Endometrial microvascular endothelial cells (primary cell): ENCODE results near the gene ABCB9. TPM values are rescaled to one million over a fixed set of nuclear protein-coding genes. Genes with fewer than 3 reads are reported as not detected.
"Not testable (repeated sequence)": the region's sequence is repeated elsewhere in the genome, so short reads cannot be mapped to it uniquely, and the experiment has no call there.

ENCODE experiments used
- in situ Hi-C: cut with HindIII; loops from 2 replicates; pipeline ENCODE4 v1.10.0; 2017; ENCODE audit warnings: low sequenced_read_pairs, low pct_unique_long_range_greater_than_20kb; ENCODE audit errors: inconsistent ontology term
- total RNA-seq: library from RNA; depleted of rRNA; stranded (reverse); fragments of >200 nt; gene quantifications from one replicate; pipeline ENCODE4 v1.2.3, GENCODE V29; 2015; ENCODE audit errors: inconsistent ontology term

Gene ABCB9
- total RNA-seq, 1 donor from 2014 or later, result 8.0 TPM

GRCh38 chr12:122917507-122918121 lies 48.6 kb downstream of the ABCB9 start:
- in situ Hi-C loops, result no loop called here

GRCh38 chr12:122909442-122910288 lies 56.6 kb downstream of the ABCB9 start:
- in situ Hi-C loops, result no loop called here

- in situ Hi-C loops, result no loop called here
Measured at GRCh38 chr12:122908915-122909314, 57.3 kb downstream of the ABCB9 start.

GRCh38 chr12:122905258-122905657 lies 61.0 kb downstream of the ABCB9 start:
- in situ Hi-C loops, result not testable (repeated sequence)

- in situ Hi-C loops, result no loop called here
Measured at GRCh38 chr12:122903693-122904034, 62.6 kb downstream of the ABCB9 start.

GRCh38 chr12:122902854-122903692 lies 63.2 kb downstream of the ABCB9 start:
- in situ Hi-C loops, result no loop called here

- in situ Hi-C loops, result no loop called here
Measured at GRCh38 chr12:122899887-122900286, 66.4 kb downstream of the ABCB9 start.

GRCh38 chr12:122896662-122897061 lies 69.6 kb downstream of the ABCB9 start:
- in situ Hi-C loops, result no loop called here

GRCh38 chr12:122895704-122896636 lies 70.3 kb downstream of the ABCB9 start, which contains the start of gene VPS37B:
TSS of gene VPS37B (minus strand) at chr12:122896124. CDS start at chr12:122896062, 62 bp downstream.
- in situ Hi-C loops, result no loop called here

- in situ Hi-C loops, result no loop called here
Measured at GRCh38 chr12:122895320-122895703, 71.0 kb downstream of the ABCB9 start.

- in situ Hi-C loops, result no loop called here
Measured at GRCh38 chr12:122894193-122895121, 71.8 kb downstream of the ABCB9 start.

- in situ Hi-C loops, result no loop called here
Measured at GRCh38 chr12:122893208-122894153, 72.8 kb downstream of the ABCB9 start.

GRCh38 chr12:122892724-122893123 lies 73.5 kb downstream of the ABCB9 start:
- in situ Hi-C loops, result not testable (repeated sequence)

- in situ Hi-C loops, result no loop called here
Measured at GRCh38 chr12:122891661-122892525, 74.4 kb downstream of the ABCB9 start.

- in situ Hi-C loops, result no loop called here
Measured at GRCh38 chr12:122889761-122890520, 76.3 kb downstream of the ABCB9 start.
